Measurements from ENCODE around the gene CCNA1. TPM values are rescaled to one million over a fixed set of nuclear protein-coding genes. Genes with fewer than 3 reads are reported as not detected.

CCNA1 gene
- total RNA-seq, 1 experiment from 2014 or later: not detected

DNA sequence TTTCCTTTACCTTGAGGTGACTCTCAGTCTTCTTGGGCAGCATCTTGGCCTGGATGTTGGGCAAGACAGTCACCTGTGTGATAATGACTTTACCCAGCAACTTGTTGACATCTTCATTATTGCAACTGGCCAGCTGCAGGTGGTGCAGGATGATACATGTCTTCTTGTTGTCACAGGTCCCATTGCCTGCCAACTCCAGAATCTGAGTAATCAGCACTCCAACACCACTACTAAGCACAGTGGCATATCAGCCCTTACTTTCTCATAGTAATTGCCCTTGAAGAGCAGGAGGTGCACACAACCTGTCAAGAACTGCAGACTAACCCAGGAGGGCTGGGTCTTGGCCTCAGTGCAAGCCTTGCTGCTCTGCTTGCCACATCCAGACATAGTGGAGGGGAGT, 57.8 kb downstream of the CCNA1 start:
- no peaks in the 10 kb centered on the region for H3K9me3 ChIP-seq (ENCODE audit: control insufficient read depth, insufficient read depth, low read depth, low read length)
- ChIA-PET POLR2A (no interaction called here), CTCF (no interaction called here)
- no peak for DNase-seq (ENCODE audit: low read depth, low spot score)
- H3K27ac ChIP-seq (ENCODE audit: low read length): no peak overlapping the region
- BruUV-seq (replicated peaks): no TSS peak
- in situ Hi-C loops (cut with HindIII; ENCODE audit: low pct_unique_long_range_greater_than_20kb, low sequenced_read_pairs): no loop called here
- TF ChIP-seq SIN3A (IDR thresholded peaks at IDR 0.05; ENCODE audit: borderline replicate concordance, insufficient read depth, low read depth, low read length) (no peak), TCF7L2 (IDR thresholded peaks at IDR 0.05; ENCODE audit: low read depth, low read length) (no peak), POLR2AphosphoS5 (IDR thresholded peaks at IDR 0.05; ENCODE audit: low read depth, low read length) (no peak)
- TF ChIP-seq, protein P1, sequence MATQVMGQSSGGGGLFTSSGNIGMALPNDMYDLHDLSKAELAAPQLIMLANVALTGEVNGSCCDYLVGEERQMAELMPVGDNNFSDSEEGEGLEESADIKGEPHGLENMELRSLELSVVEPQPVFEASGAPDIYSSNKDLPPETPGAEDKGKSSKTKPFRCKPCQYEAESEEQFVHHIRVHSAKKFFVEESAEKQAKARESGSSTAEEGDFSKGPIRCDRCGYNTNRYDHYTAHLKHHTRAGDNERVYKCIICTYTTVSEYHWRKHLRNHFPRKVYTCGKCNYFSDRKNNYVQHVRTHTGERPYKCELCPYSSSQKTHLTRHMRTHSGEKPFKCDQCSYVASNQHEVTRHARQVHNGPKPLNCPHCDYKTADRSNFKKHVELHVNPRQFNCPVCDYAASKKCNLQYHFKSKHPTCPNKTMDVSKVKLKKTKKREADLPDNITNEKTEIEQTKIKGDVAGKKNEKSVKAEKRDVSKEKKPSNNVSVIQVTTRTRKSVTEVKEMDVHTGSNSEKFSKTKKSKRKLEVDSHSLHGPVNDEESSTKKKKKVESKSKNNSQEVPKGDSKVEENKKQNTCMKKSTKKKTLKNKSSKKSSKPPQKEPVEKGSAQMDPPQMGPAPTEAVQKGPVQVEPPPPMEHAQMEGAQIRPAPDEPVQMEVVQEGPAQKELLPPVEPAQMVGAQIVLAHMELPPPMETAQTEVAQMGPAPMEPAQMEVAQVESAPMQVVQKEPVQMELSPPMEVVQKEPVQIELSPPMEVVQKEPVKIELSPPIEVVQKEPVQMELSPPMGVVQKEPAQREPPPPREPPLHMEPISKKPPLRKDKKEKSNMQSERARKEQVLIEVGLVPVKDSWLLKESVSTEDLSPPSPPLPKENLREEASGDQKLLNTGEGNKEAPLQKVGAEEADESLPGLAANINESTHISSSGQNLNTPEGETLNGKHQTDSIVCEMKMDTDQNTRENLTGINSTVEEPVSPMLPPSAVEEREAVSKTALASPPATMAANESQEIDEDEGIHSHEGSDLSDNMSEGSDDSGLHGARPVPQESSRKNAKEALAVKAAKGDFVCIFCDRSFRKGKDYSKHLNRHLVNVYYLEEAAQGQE (IDR thresholded peaks at IDR 0.05; ENCODE audit: insufficient read depth in 1 of 2, low read depth in 2 of 2, low read length in 1 of 2): no peak
- TF ChIP-seq, protein P2, sequence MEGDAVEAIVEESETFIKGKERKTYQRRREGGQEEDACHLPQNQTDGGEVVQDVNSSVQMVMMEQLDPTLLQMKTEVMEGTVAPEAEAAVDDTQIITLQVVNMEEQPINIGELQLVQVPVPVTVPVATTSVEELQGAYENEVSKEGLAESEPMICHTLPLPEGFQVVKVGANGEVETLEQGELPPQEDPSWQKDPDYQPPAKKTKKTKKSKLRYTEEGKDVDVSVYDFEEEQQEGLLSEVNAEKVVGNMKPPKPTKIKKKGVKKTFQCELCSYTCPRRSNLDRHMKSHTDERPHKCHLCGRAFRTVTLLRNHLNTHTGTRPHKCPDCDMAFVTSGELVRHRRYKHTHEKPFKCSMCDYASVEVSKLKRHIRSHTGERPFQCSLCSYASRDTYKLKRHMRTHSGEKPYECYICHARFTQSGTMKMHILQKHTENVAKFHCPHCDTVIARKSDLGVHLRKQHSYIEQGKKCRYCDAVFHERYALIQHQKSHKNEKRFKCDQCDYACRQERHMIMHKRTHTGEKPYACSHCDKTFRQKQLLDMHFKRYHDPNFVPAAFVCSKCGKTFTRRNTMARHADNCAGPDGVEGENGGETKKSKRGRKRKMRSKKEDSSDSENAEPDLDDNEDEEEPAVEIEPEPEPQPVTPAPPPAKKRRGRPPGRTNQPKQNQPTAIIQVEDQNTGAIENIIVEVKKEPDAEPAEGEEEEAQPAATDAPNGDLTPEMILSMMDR (IDR thresholded peaks at IDR 0.05): no peak
- no peaks in the 10 kb centered on the region for H3K4me1 ChIP-seq (ENCODE audit: control insufficient read depth, insufficient read depth, low read length)
- H3K27me3 ChIP-seq (ENCODE audit: control insufficient read depth, insufficient read depth, low read length): no peaks in the 10 kb centered on the region
- intact Hi-C loops (cut with micrococcal nuclease; ENCODE audit: unreplicated experiment): no loop called here
- H3K4me3 ChIP-seq (ENCODE audit: low read depth in 2 of 2, low read length in 2 of 2): no peak overlapping the region
- no peaks in the 10 kb centered on the region for H3K36me3 ChIP-seq (ENCODE audit: control insufficient read depth, insufficient read depth, low read length)
- ATAC-seq: no peak

Other genes with a start within 250 kb of the CCNA1 start
- gene SOHLH2, start 217.9 kb upstream of the CCNA1 start, total RNA-seq (2021; ENCODE audit: unreplicated experiment): 0.08 TPM
- 2.3 TPM for gene CCDC169, start 134.7 kb upstream of the CCNA1 start, total RNA-seq (2021; ENCODE audit: unreplicated experiment)
- 38.9 TPM for gene SPART, start 86.1 kb upstream of the CCNA1 start, total RNA-seq (2021; ENCODE audit: unreplicated experiment)
- not detected for gene SERTM1, start 241.5 kb downstream of the CCNA1 start, total RNA-seq (2021; ENCODE audit: unreplicated experiment)

All from Panc1 (cell line).